ENCODE measurements around the gene MSX2. TPM values are rescaled to one million over a fixed set of nuclear protein-coding genes. Genes with fewer than 3 reads are reported as not detected.

Gene MSX2
- total RNA-seq, 1 experiment from 2014 or later, result 11.3 TPM

DNA sequence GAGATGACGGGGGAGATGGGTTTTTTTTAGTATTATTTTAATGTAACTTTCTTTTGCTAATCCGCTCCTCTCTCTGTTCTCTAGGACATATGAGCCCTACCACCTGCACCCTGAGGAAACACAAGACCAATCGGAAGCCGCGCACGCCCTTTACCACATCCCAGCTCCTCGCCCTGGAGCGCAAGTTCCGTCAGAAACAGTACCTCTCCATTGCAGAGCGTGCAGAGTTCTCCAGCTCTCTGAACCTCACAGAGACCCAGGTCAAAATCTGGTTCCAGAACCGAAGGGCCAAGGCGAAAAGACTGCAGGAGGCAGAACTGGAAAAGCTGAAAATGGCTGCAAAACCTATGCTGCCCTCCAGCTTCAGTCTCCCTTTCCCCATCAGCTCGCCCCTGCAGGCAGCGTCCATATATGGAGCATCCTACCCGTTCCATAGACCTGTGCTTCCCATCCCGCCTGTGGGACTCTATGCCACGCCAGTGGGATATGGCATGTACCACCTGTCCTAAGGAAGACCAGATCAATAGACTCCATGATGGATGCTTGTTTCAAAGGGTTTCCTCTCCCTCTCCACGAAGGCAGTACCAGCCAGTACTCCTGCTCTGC lies 4.8 kb downstream of the MSX2 start:
- TF ChIP-seq SRF (IDR thresholded peaks at IDR 0.05; ENCODE audit: low read depth) (no peak), CBX3 (IDR thresholded peaks at IDR 0.05; ENCODE audit: low read depth) (no peak), ELF1 (IDR thresholded peaks at IDR 0.05; ENCODE audit: borderline replicate concordance, low read depth) (no peak), POLR2A (IDR thresholded peaks at IDR 0.05; ENCODE audit: borderline replicate concordance, extremely low read depth, insufficient read depth, insufficient read length) (no peak), RAD21 (IDR thresholded peaks at IDR 0.05; ENCODE audit: low read depth) (no peak), CEBPB (IDR thresholded peaks at IDR 0.05; ENCODE audit: low read depth) (no peak), POLR2AphosphoS5 (IDR thresholded peaks at IDR 0.05; ENCODE audit: low read depth, low read length) (no peak), SP1 (IDR thresholded peaks at IDR 0.05; ENCODE audit: low read depth) (no peak), FOSL1 (IDR thresholded peaks at IDR 0.05; ENCODE audit: low read depth) (no peak)
- TF ChIP-seq, protein P1, sequence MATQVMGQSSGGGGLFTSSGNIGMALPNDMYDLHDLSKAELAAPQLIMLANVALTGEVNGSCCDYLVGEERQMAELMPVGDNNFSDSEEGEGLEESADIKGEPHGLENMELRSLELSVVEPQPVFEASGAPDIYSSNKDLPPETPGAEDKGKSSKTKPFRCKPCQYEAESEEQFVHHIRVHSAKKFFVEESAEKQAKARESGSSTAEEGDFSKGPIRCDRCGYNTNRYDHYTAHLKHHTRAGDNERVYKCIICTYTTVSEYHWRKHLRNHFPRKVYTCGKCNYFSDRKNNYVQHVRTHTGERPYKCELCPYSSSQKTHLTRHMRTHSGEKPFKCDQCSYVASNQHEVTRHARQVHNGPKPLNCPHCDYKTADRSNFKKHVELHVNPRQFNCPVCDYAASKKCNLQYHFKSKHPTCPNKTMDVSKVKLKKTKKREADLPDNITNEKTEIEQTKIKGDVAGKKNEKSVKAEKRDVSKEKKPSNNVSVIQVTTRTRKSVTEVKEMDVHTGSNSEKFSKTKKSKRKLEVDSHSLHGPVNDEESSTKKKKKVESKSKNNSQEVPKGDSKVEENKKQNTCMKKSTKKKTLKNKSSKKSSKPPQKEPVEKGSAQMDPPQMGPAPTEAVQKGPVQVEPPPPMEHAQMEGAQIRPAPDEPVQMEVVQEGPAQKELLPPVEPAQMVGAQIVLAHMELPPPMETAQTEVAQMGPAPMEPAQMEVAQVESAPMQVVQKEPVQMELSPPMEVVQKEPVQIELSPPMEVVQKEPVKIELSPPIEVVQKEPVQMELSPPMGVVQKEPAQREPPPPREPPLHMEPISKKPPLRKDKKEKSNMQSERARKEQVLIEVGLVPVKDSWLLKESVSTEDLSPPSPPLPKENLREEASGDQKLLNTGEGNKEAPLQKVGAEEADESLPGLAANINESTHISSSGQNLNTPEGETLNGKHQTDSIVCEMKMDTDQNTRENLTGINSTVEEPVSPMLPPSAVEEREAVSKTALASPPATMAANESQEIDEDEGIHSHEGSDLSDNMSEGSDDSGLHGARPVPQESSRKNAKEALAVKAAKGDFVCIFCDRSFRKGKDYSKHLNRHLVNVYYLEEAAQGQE (IDR thresholded peaks at IDR 0.05; ENCODE audit: low read depth), result no peak
- TF ChIP-seq, protein P2, sequence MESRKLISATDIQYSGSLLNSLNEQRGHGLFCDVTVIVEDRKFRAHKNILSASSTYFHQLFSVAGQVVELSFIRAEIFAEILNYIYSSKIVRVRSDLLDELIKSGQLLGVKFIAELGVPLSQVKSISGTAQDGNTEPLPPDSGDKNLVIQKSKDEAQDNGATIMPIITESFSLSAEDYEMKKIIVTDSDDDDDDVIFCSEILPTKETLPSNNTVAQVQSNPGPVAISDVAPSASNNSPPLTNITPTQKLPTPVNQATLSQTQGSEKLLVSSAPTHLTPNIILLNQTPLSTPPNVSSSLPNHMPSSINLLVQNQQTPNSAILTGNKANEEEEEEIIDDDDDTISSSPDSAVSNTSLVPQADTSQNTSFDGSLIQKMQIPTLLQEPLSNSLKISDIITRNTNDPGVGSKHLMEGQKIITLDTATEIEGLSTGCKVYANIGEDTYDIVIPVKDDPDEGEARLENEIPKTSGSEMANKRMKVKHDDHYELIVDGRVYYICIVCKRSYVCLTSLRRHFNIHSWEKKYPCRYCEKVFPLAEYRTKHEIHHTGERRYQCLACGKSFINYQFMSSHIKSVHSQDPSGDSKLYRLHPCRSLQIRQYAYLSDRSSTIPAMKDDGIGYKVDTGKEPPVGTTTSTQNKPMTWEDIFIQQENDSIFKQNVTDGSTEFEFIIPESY (IDR thresholded peaks at IDR 0.05; ENCODE audit: extremely low read depth, insufficient replicate concordance, low read length), result no peak
- Histone ChIP-seq H3K4me3 (replicated peaks in 1 of 2; ENCODE audit: low read depth in 1 of 2, low read length in 2 of 2) (no peak overlapping the region), H3K4me2 (ENCODE audit: low read length) (no peak overlapping the region), H3K27me3 (ENCODE audit: insufficient read depth, low read length) (no peaks in the 10 kb centered on the region), H3K9ac (ENCODE audit: low read length) (no peak overlapping the region), H3K9me2 (ENCODE audit: insufficient read depth) (no peaks in the 10 kb centered on the region), H3K27ac (ENCODE audit: low read depth, low read length) (no peak overlapping the region), H4K20me1 (ENCODE audit: insufficient read depth) (no peaks in the 10 kb centered on the region), H3K79me2 (ENCODE audit: insufficient read depth, low read length) (peaks cover 38% of the 10 kb centered on the region), H3K4me1 (ENCODE audit: control insufficient read depth in 1 of 2, insufficient read depth in 2 of 2, low read length in 2 of 2) (peaks cover 3 to 13% of the 10 kb centered on the region in 2 experiments; a peak in 3 of 4 replicates), H3K9me3 (ENCODE audit: control insufficient read depth in 1 of 2, insufficient read depth in 1 of 2, low read depth in 1 of 2, low read length in 2 of 2) (no peaks in the 10 kb centered on the region), H3K36me3 (ENCODE audit: control insufficient read depth in 1 of 2, insufficient read depth in 2 of 2, low read length in 2 of 2) (peaks cover 10 to 11% of the 10 kb centered on the region in 2 experiments; a peak in 2 of 4 replicates), H2AFZ (ENCODE audit: low read depth, low read length, poor library complexity, severe bottlenecking) (no peak overlapping the region)
- ChIA-PET CTCF (no interaction called here), POLR2A (no interaction called here), RAD21 (ENCODE audit: low non-redundant PET in 1 of 2, low total read pairs in 2 of 2, uncharacterized antibody in 2 of 2, unreplicated experiment in 2 of 2) (no interaction called here)
- no TSS peak for BruUV-seq (replicated peaks)
- ATAC-seq (no peak), DNase-seq (ENCODE audit: low read depth, low spot score) (no peak)
- intact Hi-C loops (cut with micrococcal nuclease), result loop anchor here (10.0 kb wide), 1 partner anchor 964 kb away; no protein-coding TSS in a partner anchor
